Thoracic aorta (tissue), 2 donors: Measurements from ENCODE around the gene ZCCHC24. TPM values are rescaled to one million over a fixed set of nuclear protein-coding genes. Genes with fewer than 3 reads are reported as not detected.

ENCODE experiments used
- ATAC-seq: fragments of 150-250 bp; one replicate; pipeline ENCODE4 v1.8.0; 2017; ENCODE audit warnings: low read depth; ENCODE audit not compliant: insufficient number of reproducible peaks, low FRiP score
- DNase-seq: peaks from one replicate; pipeline ENCODE4 v3.0.0-alpha.2; 2020; ENCODE audit warnings: low spot score
- H3K27ac ChIP-seq, 2 donors: fragments of 200-600 bp; sonication (generic); 1 replicate in 1 of 2; 2 replicates in 1 of 2; pipeline ENCODE4 v1.5.1; 2016; ENCODE audit warnings: mild to moderate bottlenecking in 2 of 2, moderate library complexity in 2 of 2
- H3K27me3 ChIP-seq: fragments of 200-600 bp; sonication (generic); replicated peaks from 2 replicates; pipeline ENCODE4 v1.6.0; 2016; ENCODE audit warnings: mild to moderate bottlenecking; ENCODE audit not compliant: insufficient read depth
- H3K36me3 ChIP-seq: fragments of 200-600 bp; sonication (generic); one replicate; pipeline ENCODE4 v1.5.1; 2016
- H3K4me1 ChIP-seq, 2 donors: fragments of 200-600 bp; sonication (generic); 1 replicate in 1 of 2; 2 replicates in 1 of 2; pipeline versions ENCODE4 v1.5.1 to v1.6.0; 2016; ENCODE audit warnings: low read depth in 2 of 2, mild to moderate bottlenecking in 1 of 2; ENCODE audit not compliant: control insufficient read depth in 1 of 2
- H3K4me3 ChIP-seq: fragments of 200-600 bp; sonication (generic); 2 replicates; pipeline ENCODE4 v1.5.1; 2016; ENCODE audit warnings: mild to moderate bottlenecking
- H3K9me3 ChIP-seq: fragments of 200-600 bp; sonication (generic); 2 replicates; pipeline ENCODE4 v1.5.1; 2016
- CTCF ChIP-seq: fragments of 200-600 bp; sonication (generic); IDR thresholded peaks from one replicate; pipeline ENCODE4 v1.5.1; 2019; ENCODE audit warnings: antibody characterized with exemption
- total RNA-seq, 2 donors: library from RNA; depleted of rRNA; stranded (reverse); fragments of >200 nt; gene quantifications; one replicate each; pipeline versions ENCODE4 v1.1.0 to v1.2.3, GENCODE V29; 2016

Gene ZCCHC24
- total RNA-seq, 2 donors from 2014 or later, result 66.9 to 82.9 TPM

- Histone ChIP-seq H3K27me3 (no peaks in the 10 kb centered on the region), H3K9me3 (no peaks in the 10 kb centered on the region), H3K27ac (no peak overlapping the region), H3K4me3 (no peak overlapping the region), H3K36me3 (no peaks in the 10 kb centered on the region), H3K4me1 (no peaks in the 10 kb centered on the region)
- TF ChIP-seq CTCF, result no peak
- DNase-seq, result no peak
- no peak for ATAC-seq
Measured at GRCh38 chr10:79479283-79479909, 34.0 kb upstream of the ZCCHC24 start.

- Histone ChIP-seq H3K36me3 (no peaks in the 10 kb centered on the region), H3K9me3 (no peaks in the 10 kb centered on the region), H3K27me3 (no peaks in the 10 kb centered on the region), H3K4me1 (no peaks in the 10 kb centered on the region), H3K4me3 (no peak overlapping the region), H3K27ac (no peak overlapping the region)
- ATAC-seq (no peak), DNase-seq (no peak)
- TF ChIP-seq CTCF, result no peak
Measured at GRCh38 chr10:79477456-79477855, 32.0 kb upstream of the ZCCHC24 start.

GRCh38 chr10:79476645-79477044 lies 31.2 kb upstream of the ZCCHC24 start:
- H3K27ac ChIP-seq, result no peak overlapping the region

GRCh38 chr10:79475877-79476276 lies 30.5 kb upstream of the ZCCHC24 start:
- Histone ChIP-seq H3K4me1 (no peaks in the 10 kb centered on the region), H3K4me3 (no peak overlapping the region), H3K9me3 (no peaks in the 10 kb centered on the region), H3K27me3 (no peaks in the 10 kb centered on the region), H3K36me3 (no peaks in the 10 kb centered on the region), H3K27ac (no peak overlapping the region)
- no peak for ATAC-seq
- no peak for TF ChIP-seq CTCF
- DNase-seq, result no peak

More at GRCh38 chr10:79476645-79477044, 31.2 kb upstream of the ZCCHC24 start:
- DNase-seq (no peak), ATAC-seq (no peak)
- Histone ChIP-seq H3K9me3 (no peaks in the 10 kb centered on the region), H3K4me1 (no peaks in the 10 kb centered on the region), H3K27me3 (no peaks in the 10 kb centered on the region), H3K4me3 (no peak overlapping the region), H3K36me3 (no peaks in the 10 kb centered on the region)
- TF ChIP-seq CTCF, result no peak

- TF ChIP-seq CTCF, result no peak
- ATAC-seq (no peak), DNase-seq (no peak)
- Histone ChIP-seq H3K4me3 (no peak overlapping the region), H3K4me1 (no peaks in the 10 kb centered on the region), H3K36me3 (no peaks in the 10 kb centered on the region), H3K9me3 (no peaks in the 10 kb centered on the region), H3K27me3 (no peaks in the 10 kb centered on the region), H3K27ac (no peak overlapping the region)
Measured at GRCh38 chr10:79475119-79475653, 29.8 kb upstream of the ZCCHC24 start.
